GM13976 (cell line): ENCODE measurements around the gene MAPRE3.

Experiments used
- DNase-seq: peaks from one replicate; pipeline ENCODE4 v3.0.0; 2012; ENCODE audit warnings: low spot score
- CTCF ChIP-seq: IDR thresholded peaks from 2 replicates; pipeline ENCODE4 v1.5.1; 2012; ENCODE audit warnings: borderline replicate concordance, mild to moderate bottlenecking; ENCODE audit not compliant: insufficient read depth; ENCODE audit errors: extremely low read depth, missing control alignments, control extremely low read depth
- in situ Hi-C: fragments of 300-500 bp; cut with MboI; formaldehyde crosslinking; loops from one replicate; pipeline ENCODE4 v1.12.0; 2022; ENCODE audit warnings: low sequenced_read_pairs, mixed read lengths, inconsistent platforms; ENCODE audit not compliant: unreplicated experiment

Gene MAPRE3

GRCh38 chr2:26927221-26927620 is 43.2 kb upstream of the MAPRE3 start:
- no peak for TF ChIP-seq CTCF
- no peak for DNase-seq
- in situ Hi-C loops, result loop anchor here (25.0 kb wide), 1 partner anchor 90 kb away; the partner anchor contains the start of gene DPYSL5

- DNase-seq, result no peak
- no peak for TF ChIP-seq CTCF
- in situ Hi-C loops, result loop anchor here (25.0 kb wide), 1 partner anchor 96 kb away; the partner anchor contains the start of gene DPYSL5
These were observed 37.5 kb upstream of the MAPRE3 start for GRCh38 chr2:26932974-26933373.

GRCh38 chr2:26933431-26934334 is 36.8 kb upstream of the MAPRE3 start:
- TF ChIP-seq CTCF, result no peak
- no peak for DNase-seq
- in situ Hi-C loops, result loop anchor here (25.0 kb wide), 1 partner anchor 96 kb away; the partner anchor contains the start of gene DPYSL5

- DNase-seq, result no peak
- in situ Hi-C loops, result loop anchor here (25.0 kb wide), 1 partner anchor 97 kb away; the partner anchor contains the start of gene DPYSL5
These were observed 36.1 kb upstream of the MAPRE3 start for GRCh38 chr2:26934335-26934724.

GRCh38 chr2:26934985-26935384 is 35.5 kb upstream of the MAPRE3 start:
- in situ Hi-C loops, result loop anchor here (25.0 kb wide), 1 partner anchor 98 kb away; the partner anchor contains the start of gene DPYSL5
- TF ChIP-seq CTCF, result no peak
- DNase-seq, result no peak

More at GRCh38 chr2:26934335-26934724, 36.1 kb upstream of the MAPRE3 start:
- TF ChIP-seq CTCF, result no peak

- TF ChIP-seq CTCF, result no peak
- no peak for DNase-seq
- in situ Hi-C loops, result loop anchor here (25.0 kb wide), 1 partner anchor 100 kb away; the partner anchor contains the start of gene DPYSL5
These were observed 33.6 kb upstream of the MAPRE3 start for GRCh38 chr2:26936855-26937254.
